GM12865 (cell line): ENCODE measurements around the gene JAM2.

Experiments
- DNase-seq: peaks from one replicate; pipeline ENCODE4 v3.0.0; 2010; ENCODE audit warnings: low read depth
- H3K4me3 ChIP-seq: 2 replicates; pipeline ENCODE4 v1.5.1; 2011; ENCODE audit warnings: mild to moderate bottlenecking, low read depth, low read length, control low read depth
- CTCF ChIP-seq: IDR thresholded peaks from 2 replicates; pipeline ENCODE4 v1.5.1; 2011; ENCODE audit warnings: low read length, control low read depth, low read depth, inconsistent platforms; ENCODE audit not compliant: insufficient read depth; ENCODE audit errors: missing control alignments

The JAM2 gene

DNA sequence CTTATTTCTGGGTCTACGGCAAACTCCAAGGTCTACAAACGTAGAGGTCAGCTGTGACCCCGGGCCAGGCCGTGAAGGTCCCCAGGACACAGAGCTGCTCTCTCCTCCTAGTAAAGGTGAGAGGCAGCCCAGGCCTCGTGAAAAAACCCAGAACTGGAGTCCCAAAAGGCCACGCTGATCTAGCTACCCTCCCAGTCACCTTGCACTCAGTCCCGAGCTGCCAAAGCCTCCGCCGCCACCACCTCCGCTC, 95.5 kb downstream of the JAM2 start:
- no peak for DNase-seq
- TF ChIP-seq CTCF: no peak
- H3K4me3 ChIP-seq: peak overlapping the region; percentile 79

GRCh38 chr21:25734904-25735645, 96.0 kb downstream of the JAM2 start, which contains the start of the genes ATP5PF and GABPA:
TSS of gene ATP5PF (minus strand) at chr21:25734904. CDS start at chr21:25729794, 5,110 bp downstream.
TSS of gene GABPA (plus strand) at chr21:25734972. CDS start at chr21:25741599, 6,627 bp downstream.
- DNase-seq: peak; percentile 99
- H3K4me3 ChIP-seq: peak within 1 kb of the TSS; percentile 79
- TF ChIP-seq CTCF: no peak

GRCh38 chr21:25735646-25736597, 96.9 kb downstream of the JAM2 start:
- TF ChIP-seq CTCF: no peak
- peak overlapping the region; percentile 79 for H3K4me3 ChIP-seq
- DNase-seq: peak; percentile 87

GRCh38 chr21:25737421-25737820, 98.4 kb downstream of the JAM2 start:
- TF ChIP-seq CTCF: no peak
- H3K4me3 ChIP-seq: no peak overlapping the region

DNA sequence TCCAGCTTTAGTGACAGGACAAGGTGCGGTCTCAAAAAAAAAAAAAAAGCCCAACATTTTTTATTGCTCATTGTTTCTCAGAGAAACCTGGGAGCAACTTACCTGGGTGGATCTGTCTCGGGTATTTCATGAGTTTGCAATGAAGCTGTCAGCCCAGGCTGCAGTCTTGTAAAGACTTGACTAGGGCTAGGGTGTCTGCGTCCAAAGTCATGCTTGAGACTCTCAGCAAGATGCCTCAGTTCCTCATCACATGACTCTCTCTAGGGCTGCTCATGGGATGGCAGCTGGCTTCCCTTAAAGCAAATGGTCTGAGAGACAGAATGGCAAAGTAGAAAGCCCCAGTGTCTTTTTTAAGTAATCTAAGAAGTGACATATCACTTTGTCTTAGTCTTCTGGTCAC, 103.8 kb downstream of the JAM2 start:
- TF ChIP-seq CTCF: no peak
- DNase-seq: no peak
- H3K4me3 ChIP-seq: no peak overlapping the region

More at GRCh38 chr21:25737421-25737820, 98.4 kb downstream of the JAM2 start:
- no peak for DNase-seq

DNA sequence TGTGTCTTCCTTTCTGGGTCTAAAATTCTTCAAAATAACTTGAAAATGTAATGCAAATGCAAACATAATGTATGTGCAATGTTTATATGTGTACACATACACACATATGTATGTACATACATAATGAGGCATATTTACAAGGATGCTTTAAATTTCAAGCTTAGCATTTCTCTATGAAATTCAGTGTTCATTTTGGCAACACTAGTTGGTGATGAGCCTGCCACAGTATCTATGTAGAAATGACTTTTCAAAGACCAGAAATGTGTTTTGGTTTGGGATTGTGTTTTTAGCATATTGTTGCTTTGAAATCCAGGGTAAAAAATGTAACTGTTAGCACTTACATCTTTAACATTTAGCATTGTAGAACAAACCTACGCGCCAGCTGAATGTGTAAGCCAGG, 105.8 kb downstream of the JAM2 start:
- no peak for DNase-seq
- no peak for TF ChIP-seq CTCF
- no peak overlapping the region for H3K4me3 ChIP-seq
